ENCODE data around the gene SMYD4. TPM values are rescaled to one million over a fixed set of nuclear protein-coding genes. Genes with fewer than 3 reads are reported as not detected.
"Not testable (repeated sequence)": the region's sequence is repeated elsewhere in the genome, so short reads cannot be mapped to it uniquely, and the experiment has no call there.

SMYD4 gene
- 23.6 TPM for total RNA-seq
- long read RNA-seq, full-length matches to known transcripts, result 11 of 41 reads
- long read RNA-seq, partial matches to known transcripts, result 18 of 41 reads
- long read RNA-seq, other reads (novel, unspliced or antisense), result 12 of 41 reads

GRCh38 chr17:1829592-1830257 lies at the start of gene SMYD4, which contains the start of gene RPA1:
TSS of gene SMYD4 (minus strand) at chr17:1829902. CDS start at chr17:1827994, 1,908 bp downstream.
TSS of gene RPA1 (plus strand) at chr17:1830005. CDS start at chr17:1830094, 89 bp downstream.
- peak; percentile 96 for DNase-seq (ENCODE audit: low spot score)

- no peak for DNase-seq (ENCODE audit: low spot score)
These were observed 48.9 kb upstream of the SMYD4 start for GRCh38 chr17:1878419-1879121.

GRCh38 chr17:1875597-1875996 lies 45.9 kb upstream of the SMYD4 start:
- no peak for DNase-seq (ENCODE audit: low spot score)

GRCh38 chr17:1873418-1873817 lies 43.7 kb upstream of the SMYD4 start:
- DNase-seq (ENCODE audit: low spot score), result no peak

- DNase-seq (ENCODE audit: low spot score), result no peak
These were observed 43.3 kb upstream of the SMYD4 start for GRCh38 chr17:1872976-1873375.

- DNase-seq (ENCODE audit: low spot score), result no peak
These were observed 42.6 kb upstream of the SMYD4 start for GRCh38 chr17:1872254-1872653.

- DNase-seq (ENCODE audit: low spot score), result no peak
These were observed 42.1 kb upstream of the SMYD4 start for GRCh38 chr17:1871756-1872155.

- DNase-seq (ENCODE audit: low spot score), result no peak
These were observed 40.9 kb upstream of the SMYD4 start for GRCh38 chr17:1870592-1870991.

- no peak for DNase-seq (ENCODE audit: low spot score)
These were observed 38.4 kb upstream of the SMYD4 start for GRCh38 chr17:1868090-1868489.

GRCh38 chr17:1867307-1867706 lies 37.6 kb upstream of the SMYD4 start:
- no peak for DNase-seq (ENCODE audit: low spot score)

- no peak for DNase-seq (ENCODE audit: low spot score)
These were observed 35.7 kb upstream of the SMYD4 start for GRCh38 chr17:1865252-1866037.

- no peak for DNase-seq (ENCODE audit: low spot score)
These were observed 31.8 kb upstream of the SMYD4 start for GRCh38 chr17:1861391-1862010.

- DNase-seq (ENCODE audit: low spot score), result no peak
These were observed 31.3 kb upstream of the SMYD4 start for GRCh38 chr17:1860978-1861377.

- DNase-seq (ENCODE audit: low spot score), result not testable (repeated sequence)
These were observed 26.8 kb upstream of the SMYD4 start for GRCh38 chr17:1856462-1856861.

- no peak for DNase-seq (ENCODE audit: low spot score)
These were observed 24.0 kb upstream of the SMYD4 start for GRCh38 chr17:1853698-1854097.

GRCh38 chr17:1852327-1852726 lies 22.6 kb upstream of the SMYD4 start:
- DNase-seq (ENCODE audit: low spot score), result no peak

GRCh38 chr17:1847191-1847590 lies 17.5 kb upstream of the SMYD4 start:
- DNase-seq (ENCODE audit: low spot score), result no peak

- DNase-seq (ENCODE audit: low spot score), result no peak
These were observed 14.2 kb upstream of the SMYD4 start for GRCh38 chr17:1843947-1844346.

GRCh38 chr17:1839516-1839915 lies 9.8 kb upstream of the SMYD4 start:
- no peak for DNase-seq (ENCODE audit: low spot score)

- no peak for DNase-seq (ENCODE audit: low spot score)
These were observed 4.9 kb upstream of the SMYD4 start for GRCh38 chr17:1834380-1835149.

- DNase-seq (ENCODE audit: low spot score), result no peak
These were observed 586 bp upstream of the SMYD4 start for GRCh38 chr17:1830288-1830687.

Measured in mesenteric fat pad (tissue), 1 donor.